ENCODE data around the gene TBC1D8. TPM values are rescaled to one million over a fixed set of nuclear protein-coding genes. Genes with fewer than 3 reads are reported as not detected.
A peak's percentile ranks its signal among the peaks of the same experiment; 100 is the strongest.

TBC1D8 gene
- total and polyA plus RNA-seq, 2 of the 8 experiments (the other 6 are each of a cell fraction or from before 2014, with no cell fraction given): 20.8 to 21.8 TPM

DNA sequence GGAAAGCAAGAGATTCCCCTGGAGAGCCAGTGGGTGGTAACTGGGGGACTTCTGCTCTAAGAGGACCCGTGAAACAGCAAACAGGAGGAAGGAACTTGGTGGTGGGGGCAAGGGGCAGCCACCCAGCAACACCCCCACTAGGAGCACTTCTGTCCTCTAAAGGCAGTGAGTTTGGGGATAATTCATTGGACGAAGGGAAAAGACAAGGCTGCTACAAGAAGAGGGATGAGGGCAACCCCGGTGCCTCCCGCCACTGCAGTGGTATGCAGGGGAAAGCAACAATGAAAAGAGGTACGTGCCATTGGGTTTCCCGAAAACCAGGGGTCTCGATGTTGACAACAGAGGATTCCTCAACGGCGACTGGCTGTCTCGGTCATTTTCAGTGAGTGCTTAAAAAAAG lies 140.0 kb downstream of the TBC1D8 start (continued):
- 0 out of 2 replicates have a peak, but pooled peaks have one; percentile 37 for TF ChIP-seq POLR2AphosphoS5 (IDR thresholded peaks at IDR 0.05; ENCODE audit: low read depth, low read length)
